ENCODE data around the gene GABRR3.

Gene GABRR3

GRCh38 chr3:97939401-97939800, 95.7 kb downstream of the GABRR3 start:
- H3K79me2 ChIP-seq (ENCODE audit: low read length), result no peaks in the 10 kb centered on the region
- no peak overlapping the region for H3K27ac ChIP-seq (ENCODE audit: low read length)
- H3K9me3 ChIP-seq (replicated peaks; ENCODE audit: insufficient read depth, low read length), result no peaks in the 10 kb centered on the region
- no peak for DNase-seq
- no peak overlapping the region for H3K4me3 ChIP-seq (ENCODE audit: low read length)
- H3K4me1 ChIP-seq (ENCODE audit: low read length), result no peaks in the 10 kb centered on the region
- no peak overlapping the region for H3K4me2 ChIP-seq (ENCODE audit: low read depth, low read length)
- H3K36me3 ChIP-seq (replicated peaks; ENCODE audit: insufficient read depth, low read length), result 0 out of 2 replicates have a peak, but pooled peaks cover 5% of the 10 kb centered on the region
- no peak overlapping the region for H2AFZ ChIP-seq (ENCODE audit: low read length)
- no peaks in the 10 kb centered on the region for H3F3A ChIP-seq (ENCODE audit: insufficient read depth, low read length)
- H4K20me1 ChIP-seq (ENCODE audit: insufficient read depth, low read length), result no peaks in the 10 kb centered on the region
- TF ChIP-seq EZH2phosphoT487 (IDR thresholded peaks at IDR 0.05; ENCODE audit: low read length) (no peak), CTCF (IDR thresholded peaks at IDR 0.05; ENCODE audit: low read length) (no peak), EZH2 (optimal IDR thresholded peaks at IDR 0.05; ENCODE audit: low read depth, low read length) (no peak)
- no peak overlapping the region for H3K9ac ChIP-seq (ENCODE audit: low read length)
- H3K9me2 ChIP-seq (replicated peaks; ENCODE audit: insufficient read depth, low read length), result no peaks in the 10 kb centered on the region
- H3K27me3 ChIP-seq (replicated peaks; ENCODE audit: insufficient read depth, low read length), result no peaks in the 10 kb centered on the region

- Histone ChIP-seq H3K9me2 (replicated peaks; ENCODE audit: insufficient read depth, low read length) (no peaks in the 10 kb centered on the region), H3K79me2 (ENCODE audit: low read length) (no peaks in the 10 kb centered on the region), H4K20me1 (ENCODE audit: insufficient read depth, low read length) (no peaks in the 10 kb centered on the region), H2AFZ (ENCODE audit: low read length) (no peak overlapping the region), H3K36me3 (replicated peaks; ENCODE audit: insufficient read depth, low read length) (0 out of 2 replicates have a peak, but pooled peaks cover 1% of the 10 kb centered on the region), H3K27ac (ENCODE audit: low read length) (no peak overlapping the region), H3K9me3 (replicated peaks; ENCODE audit: insufficient read depth, low read length) (no peaks in the 10 kb centered on the region), H3K4me3 (ENCODE audit: low read length) (no peak overlapping the region), H3K4me1 (ENCODE audit: low read length) (no peaks in the 10 kb centered on the region), H3K9ac (ENCODE audit: low read length) (no peak overlapping the region), H3K27me3 (replicated peaks; ENCODE audit: insufficient read depth, low read length) (no peaks in the 10 kb centered on the region), H3K4me2 (ENCODE audit: low read depth, low read length) (no peak overlapping the region), H3F3A (ENCODE audit: insufficient read depth, low read length) (no peaks in the 10 kb centered on the region)
- DNase-seq, result no peak
- TF ChIP-seq CTCF (IDR thresholded peaks at IDR 0.05; ENCODE audit: low read length), result no peak
- no peak for TF ChIP-seq EZH2phosphoT487 (IDR thresholded peaks at IDR 0.05; ENCODE audit: low read length)
- TF ChIP-seq EZH2 (optimal IDR thresholded peaks at IDR 0.05; ENCODE audit: low read depth, low read length), result no peak
Observed at GRCh38 chr3:97938444-97938843, 96.7 kb downstream of the GABRR3 start.

- no peak for DNase-seq
- Histone ChIP-seq H2AFZ (ENCODE audit: low read length) (no peak overlapping the region), H3K4me2 (ENCODE audit: low read depth, low read length) (no peak overlapping the region), H3K9me2 (replicated peaks; ENCODE audit: insufficient read depth, low read length) (no peaks in the 10 kb centered on the region), H3K9ac (ENCODE audit: low read length) (no peak overlapping the region), H3K27me3 (replicated peaks; ENCODE audit: insufficient read depth, low read length) (no peaks in the 10 kb centered on the region), H3K79me2 (ENCODE audit: low read length) (no peaks in the 10 kb centered on the region), H3K9me3 (replicated peaks; ENCODE audit: insufficient read depth, low read length) (no peaks in the 10 kb centered on the region), H3K4me1 (ENCODE audit: low read length) (no peaks in the 10 kb centered on the region), H3F3A (ENCODE audit: insufficient read depth, low read length) (no peaks in the 10 kb centered on the region), H3K27ac (ENCODE audit: low read length) (no peak overlapping the region), H3K36me3 (replicated peaks; ENCODE audit: insufficient read depth, low read length) (no peaks in the 10 kb centered on the region), H3K4me3 (ENCODE audit: low read length) (no peak overlapping the region), H4K20me1 (ENCODE audit: insufficient read depth, low read length) (no peaks in the 10 kb centered on the region)
- TF ChIP-seq EZH2phosphoT487 (IDR thresholded peaks at IDR 0.05; ENCODE audit: low read length) (no peak), EZH2 (optimal IDR thresholded peaks at IDR 0.05; ENCODE audit: low read depth, low read length) (no peak), CTCF (IDR thresholded peaks at IDR 0.05; ENCODE audit: low read length) (no peak)
Observed at GRCh38 chr3:97937205-97937604, 97.9 kb downstream of the GABRR3 start.

Data from MM.1S (cell line).